Transverse colon (tissue), 4 donors: ENCODE results near the gene CETN2. TPM values are rescaled to one million over a fixed set of nuclear protein-coding genes. Genes with fewer than 3 reads are reported as not detected.
A peak's percentile ranks its signal among the peaks of the same experiment; 100 is the strongest.

Experiments used
- DNase-seq: peaks from one replicate; pipeline ENCODE4 v3.0.0-alpha.2; 2019
- H3K27ac ChIP-seq, 4 donors: fragments of 200-600 bp; sonication (generic); 2 replicates each; pipeline ENCODE4 v1.5.1; 2016 to 2018; ENCODE audit warnings: inconsistent platforms in 4 of 4
- H3K27me3 ChIP-seq: fragments of 200-600 bp; sonication (generic); 2 replicates; pipeline ENCODE4 v1.5.1; 2017; ENCODE audit warnings: inconsistent platforms
- H3K36me3 ChIP-seq, 4 donors: fragments of 200-600 bp; sonication (generic); 2 replicates each; pipeline ENCODE4 v1.5.1; 2017 to 2019; ENCODE audit warnings: inconsistent platforms in 4 of 4
- H3K4me1 ChIP-seq, 4 donors: fragments of 200-600 bp; sonication (generic); 2 replicates each; pipeline ENCODE4 v1.5.1; 2017 to 2020; ENCODE audit warnings: inconsistent platforms in 4 of 4
- H3K4me3 ChIP-seq, 4 donors: fragments of 200-600 bp; sonication (generic); 1 replicate in 1 of 4; 2 replicates in 3 of 4; pipeline versions ENCODE4 v1.5.1 to v1.6.1; 2017 to 2019; ENCODE audit warnings: inconsistent platforms in 4 of 4
- H3K9me3 ChIP-seq, 2 donors: fragments of 200-600 bp; sonication (generic); 2 replicates each; pipeline ENCODE4 v1.5.1; 2017 to 2019; ENCODE audit warnings: inconsistent platforms in 2 of 2
- CTCF ChIP-seq, 5 experiments: fragments of 200-600 bp in 3 of 5; fragments of 450-650 bp in 2 of 5; sonication (generic) in 3 of 5; IDR thresholded peaks; 1 replicate in 2 of 5; 2 replicates in 3 of 5; pipeline ENCODE4 v1.5.1; 2016 to 2017; ENCODE audit warnings: antibody characterized with exemption in 5 of 5, inconsistent platforms in 3 of 5, mild to moderate bottlenecking in 2 of 5, moderate library complexity in 1 of 5
- EP300 ChIP-seq: sonication (generic); formaldehyde crosslinking; IDR thresholded peaks from one replicate; pipeline ENCODE4 v1.6.1; 2017; ENCODE audit warnings: antibody characterized with exemption, low read depth
- POLR2A ChIP-seq: fragments of 450-650 bp; IDR thresholded peaks from one replicate; pipeline ENCODE4 v1.6.1; 2016; ENCODE audit warnings: antibody characterized with exemption, mild to moderate bottlenecking, moderate library complexity
- POLR2AphosphoS5 ChIP-seq, 3 donors: sonication (generic); formaldehyde crosslinking; IDR thresholded peaks; one replicate each; pipeline ENCODE4 v1.6.1; 2016; ENCODE audit warnings: antibody characterized with exemption in 3 of 3
- WGBS, 2 donors: methylation state at CpG; one replicate each; pipeline ENCODE4 v1.1.5; 2018; ENCODE audit warnings: low coverage in 1 of 2; 5-methylcytosine and 5-hydroxymethylcytosine counted together
- in situ Hi-C, 4 donors: fragments of 200-750 bp; cut with MboI; loops; one replicate each; pipeline versions ENCODE4 v1.15.0 to v1.15.1; 2017; ENCODE audit warnings: low sequenced_read_pairs in 3 of 4, low pct_ligation_motif_present in 1 of 4, low pct_unique_long_range_greater_than_20kb in 1 of 4
- intact Hi-C: fragments of 100-400 bp; cut with DNase I; formaldehyde crosslinking; loops from one replicate; pipeline ENCODE4 v1.15.1; 2023; ENCODE audit warnings: low total_unique reads
- total RNA-seq, 4 donors: library from RNA; depleted of rRNA; stranded (reverse); fragments of >200 nt; gene quantifications; one replicate each; pipeline ENCODE4 v1.1.0, GENCODE V29; 2016

Gene CETN2
- 10 to 100 TPM in 2 of 4 donors, 1 to 10 TPM in 2; 3.4 to 14.6 (median 10.4) TPM for total RNA-seq

- DNase-seq: peak; percentile 96
- Histone ChIP-seq H3K27ac (peak within 1 kb of the TSS; percentile 70 to 86 (median 80)), H3K4me3 (peak within 1 kb of the TSS; percentile 46 to 80 (median 51)), H3K36me3 (no peaks in the 10 kb centered on the region), H3K9me3 (no peaks in the 10 kb centered on the region), H3K4me1 (peaks cover 0 to 15% (median 5%) of the 10 kb centered on the region in 4 donors), H3K27me3 (no peaks in the 10 kb centered on the region)
- intact Hi-C loops (no loop called here), in situ Hi-C loops (no loop called here)
- WGBS, 2 donors: 57% methylated on average over 71 of the region's 71 CpGs; no CpG with 5 or more reads in 1 of the 2 donors
- TF ChIP-seq POLR2AphosphoS5 (IDR thresholded peaks at IDR 0.05) (peak; percentile 21 to 45 (median 40)), EP300 (no peak), POLR2A (peak; percentile 63), CTCF (IDR thresholded peaks at IDR 0.05) (no peak)
Measured at GRCh38 chrX:152830312-152831305, at the start of gene CETN2, which contains the start of gene NSDHL. CETN2 (minus strand) TSS chrX:152830757; CDS start chrX:152830710, 47 bp downstream. NSDHL (plus strand) TSS chrX:152831063; CDS start chrX:152846325, 15,262 bp downstream.

- WGBS, 2 donors: 75% methylated on average over 16 of the region's 16 CpGs; no CpG with 5 or more reads in 1 of the 2 donors
- TF ChIP-seq POLR2AphosphoS5 (IDR thresholded peaks at IDR 0.05) (no peak), POLR2A (no peak), EP300 (no peak), CTCF (IDR thresholded peaks at IDR 0.05) (no peak)
- no peak for DNase-seq
- Histone ChIP-seq H3K27me3 (no peaks in the 10 kb centered on the region), H3K9me3 (no peaks in the 10 kb centered on the region), H3K4me3 (no peak overlapping the region), H3K36me3 (no peaks in the 10 kb centered on the region), H3K27ac (no peak overlapping the region), H3K4me1 (no peaks in the 10 kb centered on the region)
- in situ Hi-C loops (no loop called here), intact Hi-C loops (loop anchor here (5.0 kb wide), 1 partner anchor 1018 kb away; no protein-coding TSS in a partner anchor)
Measured at GRCh38 chrX:152878976-152879755, 48.6 kb upstream of the CETN2 start.

DNA sequence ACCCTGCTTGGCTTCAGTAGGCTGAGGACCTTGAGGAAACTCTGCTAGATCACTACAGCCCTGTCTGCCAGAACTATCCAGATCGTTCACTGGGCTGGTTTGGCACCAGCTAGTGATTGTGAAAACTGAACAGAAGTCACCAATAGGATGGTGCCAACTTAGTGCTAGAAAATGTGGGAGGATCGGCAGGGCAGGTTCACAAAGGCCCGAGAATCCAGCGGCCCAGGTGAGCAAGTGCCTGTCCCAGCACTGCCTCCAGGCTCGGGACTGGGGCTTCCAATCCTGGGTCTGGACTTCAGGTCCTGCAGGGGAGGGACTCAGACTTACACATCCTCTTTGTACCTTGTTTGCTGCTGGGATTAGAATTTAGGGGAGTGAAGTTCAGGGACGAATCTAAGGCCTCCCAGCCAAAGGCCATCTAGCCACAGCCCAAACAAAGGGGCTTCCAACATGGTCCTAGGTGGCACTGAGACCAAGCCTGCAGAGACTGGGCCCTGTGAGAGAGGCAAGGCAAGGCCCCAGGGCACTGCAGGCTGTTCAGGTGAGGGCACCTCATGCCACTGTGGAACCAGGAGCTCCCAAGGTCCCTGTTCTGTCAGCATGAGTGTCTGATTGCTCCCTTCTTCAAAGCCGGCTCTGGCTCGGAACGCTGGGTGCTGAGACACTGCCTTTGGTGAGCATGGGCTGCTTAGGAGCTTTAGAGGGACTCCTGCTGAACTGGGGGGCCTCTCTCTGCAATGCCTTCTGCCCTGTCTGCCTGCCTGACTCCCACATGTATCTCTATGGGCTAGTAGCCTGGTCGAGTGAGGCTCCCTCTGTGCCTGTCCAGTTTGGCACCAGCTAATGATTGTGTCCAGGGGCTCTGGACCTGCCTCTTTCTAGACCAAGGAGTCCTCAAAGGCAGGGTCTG, 46.6 kb upstream of the CETN2 start:
- TF ChIP-seq POLR2A: no peak
- Histone ChIP-seq H3K4me1 (no peaks in the 10 kb centered on the region), H3K27me3 (no peaks in the 10 kb centered on the region), H3K4me3 (no peak overlapping the region), H3K9me3 (no peaks in the 10 kb centered on the region), H3K27ac (no peak overlapping the region), H3K36me3 (no peaks in the 10 kb centered on the region)
- 76% methylated on average over 9 of the region's 10 CpGs; no CpG with 5 or more reads in 1 of the 2 donors for whole genome bisulfite sequencing, 2 donors
- intact Hi-C loops (loop anchor here (5.0 kb wide), 1 partner anchor 1020 kb away; no protein-coding TSS in a partner anchor), in situ Hi-C loops (no loop called here)
- no peak for DNase-seq

GRCh38 chrX:152873361-152873760, 42.8 kb upstream of the CETN2 start:
- DNase-seq: no peak
- no peaks in the 10 kb centered on the region for H3K4me1 ChIP-seq
- H3K27ac ChIP-seq: no peak overlapping the region
- in situ Hi-C loops (no loop called here), intact Hi-C loops (no loop called here)
- no peaks in the 10 kb centered on the region for H3K36me3 ChIP-seq
- WGBS, 2 donors: 72% methylated on average over 2 of the region's 2 CpGs; no CpG with 5 or more reads in 1 of the 2 donors
- H3K4me3 ChIP-seq: no peak overlapping the region
- TF ChIP-seq EP300 (no peak), POLR2AphosphoS5 (IDR thresholded peaks at IDR 0.05) (no peak), POLR2A (no peak), CTCF (IDR thresholded peaks at IDR 0.05) (no peak)
- no peaks in the 10 kb centered on the region for H3K27me3 ChIP-seq
- H3K9me3 ChIP-seq: no peaks in the 10 kb centered on the region
